RKO (cell line): ENCODE results near the gene SIRT7.
A peak's percentile ranks its signal among the peaks of the same experiment; 100 is the strongest.

ENCODE experiments used
- DNase-seq: peaks from one replicate; pipeline ENCODE4 v3.0.0-alpha.2; 2016; ENCODE audit warnings: low spot score

Gene SIRT7

DNA sequence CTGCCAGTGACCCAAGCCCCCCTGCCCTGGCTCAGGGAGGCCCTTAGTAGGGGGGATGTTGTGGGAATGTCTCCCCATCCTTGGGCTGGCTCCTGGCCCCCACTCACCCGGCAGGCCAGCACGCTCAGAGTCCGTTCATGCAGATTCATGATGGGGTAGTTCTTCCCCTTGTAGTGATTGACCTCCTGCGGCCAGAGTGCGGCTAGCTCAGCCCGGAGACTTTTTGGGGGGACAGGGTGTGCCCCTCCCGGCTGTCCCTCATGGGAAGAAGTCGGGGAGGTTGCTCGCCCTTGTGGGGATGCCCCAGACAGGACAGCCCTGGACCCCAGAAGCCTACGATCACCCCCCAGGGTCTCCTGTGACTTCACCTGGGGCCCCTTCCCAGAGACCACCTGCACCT is 12.0 kb downstream of the SIRT7 start:
- no peak for DNase-seq

DNA sequence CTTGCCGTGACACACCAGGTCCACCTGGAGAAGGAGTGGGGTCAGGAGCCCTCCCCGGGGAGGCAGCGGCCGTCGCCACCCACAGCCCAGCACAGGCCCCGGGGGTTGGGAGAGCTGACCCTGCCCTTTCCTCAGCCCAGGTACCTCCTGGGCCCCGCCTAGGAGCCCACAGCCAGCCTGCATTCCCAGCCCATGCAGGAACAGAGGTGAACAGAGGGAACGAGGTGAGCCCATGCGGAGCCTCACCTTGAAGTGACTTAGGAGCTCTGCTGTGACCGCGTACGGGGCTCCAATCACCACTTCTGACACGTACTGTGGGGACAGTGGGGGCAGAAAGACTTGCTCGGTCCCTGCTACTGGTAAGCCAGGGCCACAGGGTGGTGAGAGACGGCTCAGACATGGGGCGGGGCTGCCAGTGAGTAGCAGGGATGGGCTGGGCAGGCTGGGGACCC is 12.5 kb downstream of the SIRT7 start:
- DNase-seq: no peak

DNA sequence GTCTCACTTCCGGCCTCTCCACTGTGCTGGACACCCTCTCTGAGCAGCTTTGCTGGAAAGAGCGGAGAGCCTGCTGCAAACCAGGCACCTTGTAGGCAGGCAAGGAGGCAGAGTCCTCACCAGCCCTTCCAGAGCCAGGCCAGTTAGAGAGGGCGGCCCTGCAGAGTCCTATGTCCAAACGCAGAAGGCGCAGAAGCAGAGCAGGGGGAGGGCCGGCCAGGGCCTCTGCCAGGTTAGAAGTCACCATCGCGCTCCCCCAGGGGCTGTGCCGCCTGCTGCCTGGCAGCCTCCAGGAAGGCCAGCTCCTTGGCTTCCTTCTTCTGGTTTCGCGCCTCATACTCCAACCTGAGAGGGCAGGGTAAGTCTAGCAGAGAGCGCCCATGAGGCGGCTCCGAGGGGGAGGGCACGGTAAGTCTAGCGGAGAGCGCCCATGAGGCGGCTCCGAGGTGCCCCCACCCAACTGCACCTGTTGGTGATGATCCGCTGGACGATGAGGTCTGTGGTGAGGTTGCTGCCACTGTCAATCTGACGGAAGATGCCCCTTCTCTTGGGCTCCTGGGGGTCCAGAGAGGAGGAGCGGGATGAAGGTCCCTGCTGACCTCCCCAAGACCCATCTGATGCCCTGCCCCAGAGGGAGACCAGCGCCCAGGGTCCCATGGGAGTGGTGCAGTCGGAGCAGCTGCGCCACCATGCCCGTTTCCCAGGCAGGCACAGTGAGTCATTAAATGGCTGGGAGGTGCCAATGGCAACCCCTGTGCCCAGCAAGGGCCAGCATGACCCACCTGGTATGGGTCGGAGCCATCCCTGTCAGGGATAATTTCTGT is 13.2 kb downstream of the SIRT7 start:
- DNase-seq: no peak

DNA sequence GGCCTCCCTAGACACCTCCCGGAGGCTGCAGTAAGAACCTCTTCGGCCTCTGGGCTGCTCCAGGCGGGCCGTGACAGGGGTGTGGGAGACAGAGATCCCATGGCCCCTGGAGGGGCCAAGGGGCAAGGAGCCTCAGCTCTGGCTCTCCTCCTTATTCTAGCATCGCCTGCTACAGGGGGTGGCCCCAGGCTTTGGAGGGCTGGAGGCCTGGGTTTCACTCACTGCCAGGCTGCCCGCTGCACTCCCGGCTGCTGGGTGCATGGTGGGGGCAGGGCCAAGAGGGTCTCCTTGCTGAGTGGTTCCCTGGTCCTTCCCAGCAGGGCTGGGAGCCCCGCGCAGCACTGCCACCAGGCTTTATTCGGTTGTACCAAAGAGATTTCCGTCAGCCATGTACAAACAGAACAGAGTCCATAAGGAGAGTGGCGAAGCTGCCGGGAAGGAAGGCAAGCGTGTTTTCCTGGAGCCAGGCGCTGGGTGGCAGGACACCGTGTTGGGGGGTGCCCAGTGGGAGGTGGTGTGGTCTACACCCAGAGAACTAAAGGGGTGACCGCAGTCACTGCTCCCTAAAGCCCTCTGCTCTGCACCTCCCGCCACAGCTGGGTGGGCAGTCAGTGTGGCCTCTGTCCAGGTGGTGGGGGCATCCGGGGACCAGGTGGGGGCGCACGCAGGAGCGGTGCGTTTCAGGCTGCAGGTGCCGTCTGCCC is 13.9 kb downstream of the SIRT7 start:
- no peak for DNase-seq

DNA sequence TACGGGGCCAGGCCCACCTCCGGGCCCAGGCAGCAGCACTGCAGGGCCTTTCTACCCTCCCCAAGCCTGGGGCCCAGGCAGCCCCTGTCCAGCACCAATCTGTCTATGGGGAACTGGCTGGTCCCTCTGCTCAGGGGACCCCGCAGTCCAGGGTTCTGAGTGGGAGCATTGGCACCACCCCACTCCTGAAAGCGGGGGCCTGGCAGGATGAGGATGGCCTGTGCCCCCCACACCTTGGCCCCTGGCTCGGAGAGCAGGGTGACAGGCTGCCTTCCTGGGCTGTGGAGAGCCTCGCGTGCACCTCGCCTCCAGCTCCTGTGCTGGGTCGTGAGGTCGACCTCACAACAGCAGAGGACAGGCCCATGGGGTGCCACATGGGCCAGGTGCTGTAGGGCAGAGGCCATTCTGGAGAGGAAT is 14.6 kb downstream of the SIRT7 start:
- DNase-seq: no peak

DNA sequence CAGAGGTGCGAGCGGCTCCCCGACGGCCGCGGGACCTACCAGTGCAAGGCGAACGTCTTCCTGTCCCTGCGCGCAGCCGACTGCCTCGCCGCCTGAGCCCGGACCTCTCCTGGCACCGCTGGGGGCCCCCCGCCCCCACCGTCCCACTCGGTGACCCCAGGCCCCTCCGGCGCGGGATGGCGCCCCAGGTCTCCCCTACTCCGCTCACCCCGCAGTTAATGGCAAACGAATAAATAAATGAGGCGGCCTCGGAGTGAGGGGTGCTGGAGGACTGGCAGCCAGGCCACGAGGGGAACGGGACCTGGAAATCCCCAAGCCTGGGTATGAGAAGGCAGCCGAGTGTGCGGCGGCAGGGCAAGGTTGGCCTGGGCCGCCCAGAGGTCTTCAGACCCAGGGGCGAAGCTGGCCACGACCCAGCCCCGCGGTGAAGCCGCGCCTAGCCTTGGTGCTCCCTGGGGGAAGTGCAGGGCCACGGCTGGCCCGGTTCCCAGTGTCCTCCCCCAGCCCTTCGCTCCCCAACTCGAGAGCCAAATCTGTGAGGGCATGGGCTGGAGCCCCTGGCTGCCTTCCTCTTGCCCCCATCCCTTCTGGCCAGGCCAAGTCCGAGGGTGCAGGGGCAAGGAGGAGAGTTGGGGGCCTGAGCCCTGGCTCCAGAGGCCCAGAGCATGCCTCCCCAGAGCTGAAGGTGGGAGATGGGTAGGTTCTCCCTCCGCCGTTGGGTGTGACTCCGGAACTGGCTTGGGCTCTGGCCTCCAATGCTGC is 15.1 kb downstream of the SIRT7 start:
- DNase-seq: no peak

DNA sequence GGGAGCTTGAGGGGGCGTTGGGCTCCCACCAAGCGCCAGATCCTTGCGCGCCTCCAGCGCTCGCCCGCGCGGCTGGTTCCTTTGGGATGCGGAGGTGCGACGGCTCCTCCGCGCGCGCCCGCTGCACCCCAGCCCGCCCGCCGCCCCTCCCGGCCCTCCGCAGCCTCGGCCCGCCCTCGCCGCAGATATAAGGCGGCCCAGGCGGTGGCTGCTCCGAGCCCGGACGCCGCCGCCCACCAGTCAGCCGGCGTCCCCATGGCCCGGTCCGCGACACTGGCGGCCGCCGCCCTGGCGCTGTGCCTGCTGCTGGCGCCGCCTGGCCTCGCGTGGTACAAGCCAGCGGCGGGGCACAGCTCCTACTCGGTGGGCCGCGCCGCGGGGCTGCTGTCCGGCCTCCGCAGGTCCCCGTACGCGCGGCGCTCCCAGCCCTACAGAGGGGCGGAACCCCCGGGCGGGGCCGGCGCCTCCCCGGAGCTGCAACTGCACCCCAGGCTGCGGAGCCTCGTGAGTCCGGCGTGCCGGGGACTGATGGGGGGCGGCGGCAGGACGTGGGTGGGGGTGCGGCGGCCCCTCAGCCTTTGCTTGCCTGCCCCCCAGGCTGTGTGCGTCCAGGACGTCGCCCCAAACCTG is 15.8 kb downstream of the SIRT7 start, which contains the start of gene NPB:
NPB (plus strand) TSS at position 216 of the 630 bp plus-strand sequence; CDS start at position 256, 40 bp downstream.
- DNase-seq: no peak

DNA sequence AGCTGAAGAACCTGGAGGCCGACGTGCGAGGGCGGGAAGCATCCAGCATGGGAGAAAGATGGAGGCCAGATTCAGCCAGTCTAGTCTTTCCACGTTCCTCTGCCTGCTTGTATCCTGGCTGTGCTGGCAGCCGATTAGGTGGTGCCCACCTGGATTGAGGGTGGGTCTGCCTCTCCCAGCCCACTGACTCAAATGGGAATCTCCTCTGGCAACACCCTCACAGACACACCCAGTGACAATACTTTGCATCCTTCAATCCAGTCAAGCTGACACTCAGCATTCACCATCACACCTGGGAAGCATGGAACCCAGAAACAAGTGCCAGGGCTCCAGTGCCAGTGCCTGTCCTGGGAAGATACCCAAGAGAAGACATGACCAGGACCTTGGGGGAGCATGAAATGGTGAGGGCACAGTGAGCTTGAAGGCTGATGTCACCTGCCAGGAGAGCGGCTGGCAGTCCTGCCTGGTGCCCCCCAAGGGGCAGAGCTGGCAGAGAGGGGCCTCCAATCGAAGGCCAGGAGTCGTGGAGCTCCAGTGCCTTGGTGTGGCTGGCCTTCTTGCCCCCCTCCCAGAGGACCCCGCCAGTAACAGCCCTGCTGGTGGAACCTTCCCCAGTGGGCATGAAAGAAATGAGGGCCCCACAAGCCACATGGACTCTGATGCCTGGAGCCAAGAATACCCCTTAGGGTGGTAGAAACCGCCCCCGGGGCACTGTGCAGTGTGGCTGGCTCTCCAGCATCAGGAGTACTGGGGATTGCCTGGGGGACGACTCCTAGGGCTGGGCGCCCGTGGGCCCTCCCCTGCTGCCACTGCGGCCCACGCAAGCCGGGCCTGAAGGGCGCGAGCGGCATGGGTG is 16.6 kb downstream of the SIRT7 start:
- no peak for DNase-seq

DNA sequence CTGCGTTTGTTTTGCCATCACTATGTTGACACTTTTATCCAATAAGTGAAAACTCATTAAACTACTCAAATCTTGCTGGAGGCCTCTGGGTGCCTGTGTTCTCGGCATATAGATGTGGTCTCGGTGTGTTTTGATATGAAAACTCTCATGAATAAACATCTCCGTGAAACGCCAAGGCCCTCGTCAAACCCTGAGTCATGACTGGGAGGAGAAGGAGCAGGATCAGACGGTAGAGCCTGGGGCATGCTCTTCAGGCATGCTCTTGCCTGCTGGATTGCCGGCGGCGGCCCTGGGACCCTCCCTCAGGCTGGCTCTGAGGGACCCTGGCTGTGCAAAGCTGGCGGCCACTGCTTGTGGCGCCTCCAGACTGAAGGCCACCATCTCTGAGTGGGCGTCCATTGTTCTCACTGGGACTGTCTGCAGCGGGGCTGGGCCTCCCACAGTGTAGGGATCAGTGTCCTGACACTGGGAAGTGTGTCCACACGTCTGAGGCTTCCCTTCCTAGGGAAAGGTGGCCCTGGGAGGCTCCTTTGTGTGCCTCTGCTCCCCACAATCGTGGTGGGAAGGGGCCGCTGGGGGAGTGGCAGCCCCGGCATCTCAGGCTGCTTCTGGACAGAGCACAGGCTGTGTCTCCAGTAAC is 17.7 kb downstream of the SIRT7 start:
- no peak for DNase-seq

DNA sequence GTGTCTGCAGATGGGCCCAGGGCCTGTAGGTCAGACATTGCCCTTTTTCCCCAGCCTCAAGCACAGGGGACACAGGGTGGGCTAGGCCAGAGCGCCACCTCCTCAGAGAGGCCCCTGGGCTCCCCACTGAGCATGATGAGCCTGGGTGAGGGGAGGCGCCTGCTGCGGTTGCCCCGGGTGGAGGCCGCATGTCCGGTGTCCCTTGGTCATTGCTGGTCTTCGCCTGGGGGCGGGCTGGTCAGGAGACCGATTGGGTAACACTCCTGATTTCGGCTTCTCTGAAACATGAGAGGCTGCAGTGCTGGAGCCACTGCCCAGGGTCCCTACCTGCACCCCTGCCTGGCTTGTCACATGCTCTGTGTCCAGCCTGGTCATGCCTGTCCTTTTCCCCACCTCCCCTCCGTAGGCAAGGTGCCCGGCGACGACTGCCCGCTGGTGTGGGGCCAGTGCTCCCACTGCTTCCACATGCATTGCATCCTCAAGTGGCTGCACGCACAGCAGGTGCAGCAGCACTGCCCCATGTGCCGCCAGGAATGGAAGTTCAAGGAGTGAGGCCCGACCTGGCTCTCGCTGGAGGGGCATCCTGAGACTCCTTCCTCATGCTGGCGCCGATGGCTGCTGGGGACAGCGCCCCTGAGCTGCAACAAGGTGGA is 18.3 kb downstream of the SIRT7 start:
- DNase-seq: no peak

DNA sequence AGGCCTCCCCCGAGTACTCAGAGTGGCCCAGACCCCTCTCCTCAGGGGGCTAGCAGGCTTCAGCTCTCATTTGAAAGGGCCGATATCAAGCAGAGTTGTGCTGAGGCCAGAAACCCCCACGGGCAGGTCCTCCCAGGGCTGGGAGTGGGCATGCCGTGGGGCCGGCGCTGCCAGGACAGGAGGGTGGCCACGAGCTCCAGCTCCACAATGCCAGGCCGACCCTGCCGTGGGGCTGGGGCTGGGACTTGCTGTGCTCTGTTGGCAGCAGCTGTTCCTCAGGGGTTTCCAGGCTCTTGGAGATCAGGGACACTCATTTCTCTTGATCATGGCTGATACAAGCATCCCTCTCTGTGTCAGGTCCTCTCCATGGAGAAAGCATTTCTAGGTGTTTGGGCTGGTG is 19.1 kb downstream of the SIRT7 start:
- no peak for DNase-seq

DNA sequence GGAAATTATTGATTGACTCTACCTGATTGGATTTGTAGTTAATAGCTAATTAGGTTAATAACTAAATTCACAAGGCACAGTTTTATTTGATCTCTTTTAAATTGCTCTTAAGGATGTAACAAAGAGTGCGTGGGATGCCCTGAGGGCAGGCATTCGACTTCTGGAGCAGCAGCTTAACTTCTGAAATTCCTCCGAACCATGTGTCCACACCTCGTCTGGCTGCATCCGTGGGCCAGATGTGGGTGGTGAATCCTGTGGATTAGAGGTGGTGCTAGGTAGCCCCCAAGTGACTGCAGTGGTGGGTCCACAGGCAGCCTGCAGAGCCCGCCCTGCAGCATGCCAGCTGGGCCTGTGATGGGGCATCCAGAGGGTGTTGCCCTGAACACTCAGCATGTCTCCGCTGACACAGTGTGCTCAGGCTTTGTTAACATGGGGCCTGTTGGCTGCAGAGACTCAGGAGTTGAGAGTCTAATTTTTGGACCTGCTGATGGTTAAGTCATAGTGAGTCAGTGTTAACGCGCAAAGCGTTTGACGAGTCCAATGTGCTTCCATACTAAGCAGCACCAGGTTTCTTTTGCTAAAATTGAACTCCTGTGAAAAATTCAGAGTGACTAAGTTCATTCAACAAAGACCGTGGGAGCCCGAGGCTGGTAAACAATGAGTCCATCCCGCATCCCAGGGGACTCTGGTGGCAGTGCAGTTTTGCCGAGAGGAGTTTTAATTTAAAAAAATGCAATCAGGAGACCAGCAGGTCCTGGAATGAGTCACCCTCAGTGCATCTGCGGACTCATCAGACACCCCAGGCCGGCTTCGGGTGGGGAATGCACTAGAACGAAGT is 19.7 kb downstream of the SIRT7 start:
- DNase-seq: peak; percentile 98

DNA sequence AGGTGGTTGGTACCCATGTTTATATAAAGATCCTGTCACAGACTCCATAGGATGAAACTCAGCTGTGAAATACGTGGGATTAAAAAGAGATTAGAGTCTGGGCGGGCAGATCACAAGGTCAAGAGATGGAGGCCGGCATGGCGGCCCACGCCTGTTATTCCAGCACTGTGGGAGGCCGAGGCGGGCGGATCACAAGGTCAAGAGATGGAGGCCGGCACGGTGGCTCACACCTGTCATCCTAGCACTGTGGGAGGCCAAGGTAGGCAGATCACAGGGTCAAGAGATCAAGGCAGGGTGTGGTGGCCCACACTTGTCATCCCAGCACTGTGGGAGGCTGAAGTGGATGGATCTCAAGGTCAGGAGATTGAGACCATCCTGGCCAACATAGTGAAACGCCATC is 22.6 kb downstream of the SIRT7 start:
- DNase-seq: no peak

DNA sequence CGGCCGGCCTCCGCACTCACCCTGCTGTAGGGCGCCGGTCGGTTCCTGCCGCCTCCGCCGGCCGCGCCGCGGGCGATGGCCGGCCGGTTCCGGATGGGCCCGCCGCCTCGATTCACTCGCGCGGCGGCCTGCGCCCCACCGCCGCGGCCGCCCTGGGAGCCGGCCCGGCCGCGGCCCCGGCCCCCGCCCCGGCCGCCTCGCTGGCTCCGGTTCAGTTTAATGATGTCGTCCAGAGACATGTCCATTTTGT is 26.7 kb downstream of the SIRT7 start:
- DNase-seq: no peak

DNA sequence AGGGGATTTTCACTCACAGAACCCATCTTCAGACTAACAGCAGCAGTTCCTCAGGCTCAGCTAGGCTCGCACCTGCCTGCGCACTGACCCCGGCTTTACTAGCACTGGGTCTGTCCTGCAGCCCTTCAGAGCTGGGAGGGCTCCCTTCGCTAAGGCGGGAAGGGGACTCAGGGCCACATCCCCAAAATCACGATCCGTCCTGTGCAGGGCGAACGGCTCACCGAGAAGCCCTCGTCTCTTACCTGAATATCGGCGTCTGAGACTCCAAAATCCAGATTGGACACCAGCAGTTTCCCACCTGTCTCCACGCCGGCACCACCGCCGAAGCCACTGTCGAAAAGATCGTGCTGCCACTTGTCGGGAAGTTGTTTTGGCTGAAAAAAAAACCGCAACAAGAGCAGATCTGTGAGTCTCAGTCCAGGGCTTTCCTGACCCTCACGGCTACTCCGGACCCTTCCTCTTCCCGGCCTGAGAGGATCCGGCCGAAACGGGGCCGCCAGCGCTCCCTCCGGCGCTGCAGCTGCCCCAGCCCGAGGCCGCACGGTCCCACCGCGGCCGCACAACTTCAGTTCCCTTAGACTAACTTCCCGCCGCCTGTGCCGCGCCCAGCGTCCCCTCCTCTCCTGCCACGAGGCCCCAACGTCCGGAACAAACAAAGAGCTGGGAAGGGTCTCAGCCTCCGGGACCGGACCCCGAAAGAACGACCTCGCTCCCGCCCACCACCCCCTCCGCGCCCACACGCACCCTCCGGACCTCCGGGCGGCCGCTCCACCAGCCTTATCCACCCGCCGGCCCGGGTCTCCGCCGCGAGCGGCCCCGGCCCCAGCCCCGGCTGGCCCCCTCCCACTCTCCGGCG is 27.3 kb downstream of the SIRT7 start:
- no peak for DNase-seq

DNA sequence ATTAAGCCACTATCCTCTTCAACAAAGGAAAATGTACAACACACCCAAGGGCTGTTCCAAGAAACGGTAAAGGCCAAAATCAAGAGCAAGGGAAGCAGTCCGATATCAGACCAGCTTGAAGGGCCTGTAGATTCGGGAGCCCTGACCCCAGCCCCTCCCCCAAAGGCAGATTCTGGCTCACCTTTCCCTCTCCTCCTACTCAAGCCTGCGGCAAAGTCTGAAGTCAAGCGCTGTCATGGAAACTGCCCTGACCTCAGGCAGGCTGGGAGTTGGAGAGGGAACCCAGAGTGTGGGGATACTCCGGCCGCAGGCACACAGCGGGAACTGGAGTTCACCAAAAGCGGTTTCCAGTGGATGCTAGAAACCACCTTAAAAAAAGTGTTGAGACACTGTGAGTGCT is 28.4 kb downstream of the SIRT7 start:
- DNase-seq: no peak

DNA sequence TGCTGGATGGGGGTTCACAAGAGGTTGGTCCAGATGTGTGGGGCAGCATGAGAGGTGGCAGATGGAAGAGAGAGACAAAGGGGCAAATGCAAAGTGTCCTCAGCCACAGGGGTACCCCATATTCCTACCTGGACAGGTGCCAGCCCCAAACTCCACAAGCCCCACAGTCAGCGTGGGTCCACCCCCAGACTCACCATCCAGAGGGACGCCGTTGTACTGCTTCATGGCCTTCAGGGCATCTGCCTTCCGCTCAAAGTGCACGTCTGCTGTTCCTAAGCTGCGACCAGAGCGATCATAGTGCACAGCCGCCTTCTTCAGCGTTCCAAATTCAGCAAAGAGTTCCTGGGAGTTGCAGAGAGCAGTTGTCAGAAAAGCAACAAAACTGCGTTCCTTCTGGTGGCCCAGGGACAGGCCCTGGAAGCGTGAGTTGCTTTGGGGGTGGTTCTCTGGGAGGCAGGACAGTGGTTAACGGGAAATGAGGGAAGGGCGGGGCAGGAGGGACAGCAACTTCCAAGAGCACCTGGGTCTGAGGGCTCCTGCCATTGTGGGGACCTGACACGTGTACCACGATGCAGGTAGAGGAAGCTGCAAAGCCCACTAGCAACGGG is 28.9 kb downstream of the SIRT7 start:
- no peak for DNase-seq
